Natural killer cell (primary cell): ENCODE data around the gene RNF213. TPM values are rescaled to one million over a fixed set of nuclear protein-coding genes. Genes with fewer than 3 reads are reported as not detected.

Experiments
- ATAC-seq, 3 donors: fragments of 150-1000 bp in 2 of 3; fragments of 200-7000 bp in 1 of 3; cut with Tn5 transposase; 1 replicate in 1 of 3; 2 replicates in 2 of 3; pipeline ENCODE4 v1.10.0; 2021; ENCODE audit warnings: mild to moderate bottlenecking in 2 of 3, moderate library complexity in 2 of 3
- DNase-seq, 2 donors: peaks; one replicate each; pipeline versions ENCODE4 v3.0.0 to v3.0.0-alpha.2; 2013 to 2021; ENCODE audit warnings: mixed read lengths in 1 of 2
- H3K27ac ChIP-seq: one replicate; pipeline ENCODE4 v1.5.1; 2013; ENCODE audit warnings: mild to moderate bottlenecking, low read length
- H3K27me3 ChIP-seq: one replicate; pipeline ENCODE4 v1.6.1; 2013; ENCODE audit warnings: low read length; ENCODE audit not compliant: control insufficient read depth, insufficient read depth
- H3K36me3 ChIP-seq: one replicate; pipeline ENCODE4 v1.6.1; 2013; ENCODE audit warnings: low read length; ENCODE audit not compliant: control insufficient read depth, insufficient read depth
- H3K4me1 ChIP-seq: one replicate; pipeline ENCODE4 v1.6.1; 2013; ENCODE audit warnings: low read length; ENCODE audit not compliant: control insufficient read depth, insufficient read depth
- H3K4me3 ChIP-seq: one replicate; pipeline ENCODE4 v1.5.1; 2013; ENCODE audit warnings: low read length
- H3K9me3 ChIP-seq: one replicate; pipeline ENCODE4 v1.6.1; 2013; ENCODE audit warnings: low read length; ENCODE audit not compliant: control insufficient read depth, insufficient read depth
- H3K27ac Mint-ChIP-seq, 2 donors: one replicate each; pipeline ENCODE4 v1.8.0; 2022; ENCODE audit warnings: mild to moderate bottlenecking in 2 of 2, mixed read lengths in 2 of 2, moderate library complexity in 1 of 2
- H3K27me3 Mint-ChIP-seq, 2 donors: one replicate each; pipeline ENCODE4 v1.8.0; 2022; ENCODE audit warnings: low read depth in 2 of 2, mixed read lengths in 2 of 2
- H3K36me3 Mint-ChIP-seq: one replicate; pipeline ENCODE4 v1.8.0; 2022; ENCODE audit warnings: mixed read lengths
- H3K4me1 Mint-ChIP-seq, 2 donors: one replicate each; pipeline ENCODE4 v1.8.0; 2022; ENCODE audit warnings: mixed read lengths in 2 of 2
- H3K4me3 Mint-ChIP-seq: one replicate; pipeline ENCODE4 v1.8.0; 2022; ENCODE audit warnings: mild to moderate bottlenecking, moderate library complexity, mixed read lengths
- H3K9me3 Mint-ChIP-seq, 2 donors: one replicate each; pipeline ENCODE4 v1.8.0; 2022; ENCODE audit warnings: mixed read lengths in 2 of 2
- WGBS: methylation state at CpG from one replicate; pipeline ENCODE4 v1.1.7; 2013; ENCODE audit warnings: missing lambda C conversion rate; ENCODE audit not compliant: insufficient coverage; 5-methylcytosine and 5-hydroxymethylcytosine counted together
- intact Hi-C: fragments of 100-400 bp; cut with micrococcal nuclease; formaldehyde crosslinking; loops from one replicate; pipeline ENCODE4 v1.14.2; 2022
- total RNA-seq, 4 donors: library from RNA; stranded (reverse); fragments of 120-200 nt in 1 of 4; gene quantifications; one replicate each; pipeline versions ENCODE4 v1.2.3 to v1.2.4, GENCODE V29; 2013 to 2022
- TF ChIP-seq, protein P1 (sequence below): fragments of 200-600 bp; IDR thresholded peaks from one replicate; pipeline ENCODE4 v1.8.0; 2022; ENCODE audit warnings: antibody characterized with exemption

Gene RNF213
- total RNA-seq, 3 donors from 2014 or later (not counting 1 experiment from before 2014, with no cell fraction given): 929 to 1,120 (median 1,060) TPM

DNA sequence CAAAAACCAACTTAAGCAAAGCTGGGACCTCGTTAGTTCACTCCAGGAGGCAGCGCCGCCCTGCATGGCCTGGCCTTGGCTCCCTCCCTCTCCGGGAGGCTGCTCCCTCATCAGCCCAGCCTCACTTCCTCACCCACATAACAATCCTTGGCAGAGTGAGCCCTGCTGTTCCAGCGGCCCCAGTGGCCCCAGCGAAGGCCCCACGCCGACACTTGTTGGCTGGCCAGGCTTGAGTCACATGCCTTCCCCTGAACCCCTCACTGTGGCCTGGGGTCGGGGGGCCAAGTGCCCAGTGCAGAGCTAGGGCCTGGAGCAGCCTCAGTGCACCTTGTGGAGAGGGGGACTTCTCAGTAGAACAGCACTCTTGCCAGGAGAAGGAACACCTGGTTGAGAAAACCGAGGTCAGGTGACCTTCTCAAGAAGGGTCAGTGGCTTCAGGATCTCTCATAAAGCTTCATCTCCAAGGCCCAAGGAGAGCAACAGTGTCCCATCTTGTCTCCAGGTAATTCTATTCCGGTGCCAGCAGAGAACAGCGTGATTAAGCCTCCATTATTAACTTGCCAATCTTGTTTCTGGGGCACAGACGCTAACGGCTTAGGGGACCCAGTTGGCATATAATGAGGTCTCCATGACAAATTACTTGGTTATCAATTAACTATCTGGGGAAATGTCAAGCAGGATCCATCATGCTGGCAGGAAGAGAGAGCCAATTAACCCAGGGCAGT lies 181.1 kb downstream of the RNF213 start:
- 91% methylated on average over 14 of the region's 14 CpGs for WGBS

DNA sequence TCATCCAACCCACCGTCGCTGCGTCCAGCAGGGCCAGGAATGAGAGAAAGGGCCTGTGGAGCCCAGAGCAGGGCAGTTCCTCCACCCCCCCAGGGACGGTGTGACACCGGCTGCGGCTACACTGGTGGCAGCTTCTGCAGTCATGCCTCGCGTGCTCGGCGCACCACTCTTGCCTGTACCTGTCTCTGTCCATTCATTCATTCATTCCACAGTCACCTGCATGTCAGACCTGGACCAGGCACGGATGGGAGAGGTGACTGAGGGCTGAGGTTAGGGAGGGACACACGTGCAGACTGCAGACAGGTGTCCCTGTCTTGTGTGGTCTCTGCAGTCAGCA lies 181.6 kb downstream of the RNF213 start:
- Histone ChIP-seq H3K4me1 (no peaks in the 10 kb centered on the region), H3K27me3 (no peaks in the 10 kb centered on the region), H3K4me3 (no peak overlapping the region), H3K27ac (no peak overlapping the region), H3K36me3 (no peaks in the 10 kb centered on the region), H3K9me3 (no peaks in the 10 kb centered on the region)
- ATAC-seq (no peak), DNase-seq (no peak)
- TF ChIP-seq, protein P1, sequence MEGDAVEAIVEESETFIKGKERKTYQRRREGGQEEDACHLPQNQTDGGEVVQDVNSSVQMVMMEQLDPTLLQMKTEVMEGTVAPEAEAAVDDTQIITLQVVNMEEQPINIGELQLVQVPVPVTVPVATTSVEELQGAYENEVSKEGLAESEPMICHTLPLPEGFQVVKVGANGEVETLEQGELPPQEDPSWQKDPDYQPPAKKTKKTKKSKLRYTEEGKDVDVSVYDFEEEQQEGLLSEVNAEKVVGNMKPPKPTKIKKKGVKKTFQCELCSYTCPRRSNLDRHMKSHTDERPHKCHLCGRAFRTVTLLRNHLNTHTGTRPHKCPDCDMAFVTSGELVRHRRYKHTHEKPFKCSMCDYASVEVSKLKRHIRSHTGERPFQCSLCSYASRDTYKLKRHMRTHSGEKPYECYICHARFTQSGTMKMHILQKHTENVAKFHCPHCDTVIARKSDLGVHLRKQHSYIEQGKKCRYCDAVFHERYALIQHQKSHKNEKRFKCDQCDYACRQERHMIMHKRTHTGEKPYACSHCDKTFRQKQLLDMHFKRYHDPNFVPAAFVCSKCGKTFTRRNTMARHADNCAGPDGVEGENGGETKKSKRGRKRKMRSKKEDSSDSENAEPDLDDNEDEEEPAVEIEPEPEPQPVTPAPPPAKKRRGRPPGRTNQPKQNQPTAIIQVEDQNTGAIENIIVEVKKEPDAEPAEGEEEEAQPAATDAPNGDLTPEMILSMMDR: no peak
- H3K27me3 Mint-ChIP-seq: no peaks in the 10 kb centered on the region
- 88% methylated on average over 12 of the region's 12 CpGs for WGBS
- H3K36me3 Mint-ChIP-seq: no peaks in the 10 kb centered on the region
- no peak overlapping the region for H3K4me3 Mint-ChIP-seq
- no peaks in the 10 kb centered on the region for H3K4me1 Mint-ChIP-seq
- H3K9me3 Mint-ChIP-seq: no peaks in the 10 kb centered on the region
- no peak overlapping the region for H3K27ac Mint-ChIP-seq
- intact Hi-C loops: no loop called here

More for the DNA sequence above, 181.1 kb downstream of the RNF213 start:
- no peaks in the 10 kb centered on the region for H3K27me3 Mint-ChIP-seq
- ATAC-seq: no peak
- H3K27me3 ChIP-seq: no peaks in the 10 kb centered on the region
- no peak overlapping the region for H3K27ac ChIP-seq
- no peaks in the 10 kb centered on the region for H3K4me1 ChIP-seq
- no peaks in the 10 kb centered on the region for H3K4me1 Mint-ChIP-seq
- H3K27ac Mint-ChIP-seq: no peak overlapping the region
- TF ChIP-seq, protein P1: no peak
- no peaks in the 10 kb centered on the region for H3K9me3 ChIP-seq
- H3K36me3 ChIP-seq: no peaks in the 10 kb centered on the region
- no peaks in the 10 kb centered on the region for H3K36me3 Mint-ChIP-seq
- no peaks in the 10 kb centered on the region for H3K9me3 Mint-ChIP-seq
- DNase-seq: no peak
- intact Hi-C loops: no loop called here
- H3K4me3 Mint-ChIP-seq: no peak overlapping the region
- H3K4me3 ChIP-seq: no peak overlapping the region

DNA sequence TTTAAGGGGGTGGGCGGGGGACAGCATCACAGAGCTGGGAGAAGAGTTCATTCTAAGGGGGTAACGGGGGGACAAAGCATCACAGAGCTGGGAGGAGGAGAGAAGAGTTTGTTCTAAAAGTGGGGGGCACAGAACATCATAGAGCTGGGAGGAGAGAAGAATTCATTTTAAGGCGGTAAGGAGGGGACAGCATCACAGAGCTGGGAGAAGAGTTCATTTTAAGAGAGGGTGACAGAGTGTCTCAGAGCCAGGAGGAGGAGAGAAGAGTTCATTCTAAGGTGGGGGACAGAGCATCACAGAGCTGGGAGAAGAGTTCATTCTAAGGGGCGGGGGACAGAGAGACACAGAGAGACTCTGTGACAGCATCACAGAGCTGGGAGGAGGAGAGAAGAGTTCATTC lies 182.1 kb downstream of the RNF213 start:
- no peak overlapping the region for H3K27ac Mint-ChIP-seq
- no peaks in the 10 kb centered on the region for H3K9me3 ChIP-seq
- no peaks in the 10 kb centered on the region for H3K4me1 ChIP-seq
- H3K27ac ChIP-seq: no peak overlapping the region
- H3K4me3 Mint-ChIP-seq: no peak overlapping the region
- WGBS: 93% methylated on average over 4 of the region's 4 CpGs
- H3K4me3 ChIP-seq: no peak overlapping the region
- H3K36me3 Mint-ChIP-seq: no peaks in the 10 kb centered on the region
- no peaks in the 10 kb centered on the region for H3K27me3 ChIP-seq
- H3K27me3 Mint-ChIP-seq: no peaks in the 10 kb centered on the region
- ATAC-seq: no peak
- H3K9me3 Mint-ChIP-seq: no peaks in the 10 kb centered on the region
- TF ChIP-seq, protein P1: no peak
- no peaks in the 10 kb centered on the region for H3K4me1 Mint-ChIP-seq
- DNase-seq: no peak
- intact Hi-C loops: no loop called here
- H3K36me3 ChIP-seq: no peaks in the 10 kb centered on the region

DNA sequence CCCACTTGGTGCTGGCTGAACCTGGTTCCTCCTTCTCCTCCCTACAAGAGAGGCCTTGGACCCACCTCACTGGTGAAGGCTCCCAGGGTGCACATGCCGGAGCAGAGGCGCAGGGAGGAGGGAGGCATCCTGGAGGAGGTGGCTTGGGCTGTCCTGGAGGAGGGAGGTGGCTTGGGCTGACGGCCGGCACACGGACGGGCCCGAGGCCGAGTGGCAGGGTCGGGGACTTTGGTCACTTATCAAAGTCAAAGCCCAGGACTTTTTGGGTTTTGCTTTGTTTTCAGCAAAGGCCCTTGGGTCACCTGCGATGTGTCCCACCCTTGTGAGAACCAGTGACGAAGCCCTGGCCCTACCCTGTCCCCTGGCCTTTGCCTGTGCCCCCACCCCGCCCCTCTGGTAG lies 182.8 kb downstream of the RNF213 start:
- intact Hi-C loops: no loop called here
- Histone ChIP-seq H3K4me3 (no peak overlapping the region), H3K27me3 (no peaks in the 10 kb centered on the region), H3K27ac (no peak overlapping the region), H3K36me3 (no peaks in the 10 kb centered on the region), H3K4me1 (no peaks in the 10 kb centered on the region), H3K9me3 (no peaks in the 10 kb centered on the region)
- TF ChIP-seq, protein P1: no peak
- H3K36me3 Mint-ChIP-seq: no peaks in the 10 kb centered on the region
- H3K27me3 Mint-ChIP-seq: no peaks in the 10 kb centered on the region
- ATAC-seq (no peak), DNase-seq (no peak)
- 59% methylated on average over 11 of the region's 12 CpGs for WGBS
- H3K9me3 Mint-ChIP-seq: no peaks in the 10 kb centered on the region
- no peaks in the 10 kb centered on the region for H3K4me1 Mint-ChIP-seq
- H3K27ac Mint-ChIP-seq: no peak overlapping the region
- H3K4me3 Mint-ChIP-seq: no peak overlapping the region
